ENCODE data around the gene CNDP2.
A peak's percentile ranks its signal among the peaks of the same experiment; 100 is the strongest.
"Not testable (repeated sequence)": the region's sequence is repeated elsewhere in the genome, so short reads cannot be mapped to it uniquely, and the experiment has no call there.

Gene CNDP2

GRCh38 chr18:74540652-74541421 is 44.7 kb downstream of the CNDP2 start:
- FAIRE-seq, result no peak

DNA sequence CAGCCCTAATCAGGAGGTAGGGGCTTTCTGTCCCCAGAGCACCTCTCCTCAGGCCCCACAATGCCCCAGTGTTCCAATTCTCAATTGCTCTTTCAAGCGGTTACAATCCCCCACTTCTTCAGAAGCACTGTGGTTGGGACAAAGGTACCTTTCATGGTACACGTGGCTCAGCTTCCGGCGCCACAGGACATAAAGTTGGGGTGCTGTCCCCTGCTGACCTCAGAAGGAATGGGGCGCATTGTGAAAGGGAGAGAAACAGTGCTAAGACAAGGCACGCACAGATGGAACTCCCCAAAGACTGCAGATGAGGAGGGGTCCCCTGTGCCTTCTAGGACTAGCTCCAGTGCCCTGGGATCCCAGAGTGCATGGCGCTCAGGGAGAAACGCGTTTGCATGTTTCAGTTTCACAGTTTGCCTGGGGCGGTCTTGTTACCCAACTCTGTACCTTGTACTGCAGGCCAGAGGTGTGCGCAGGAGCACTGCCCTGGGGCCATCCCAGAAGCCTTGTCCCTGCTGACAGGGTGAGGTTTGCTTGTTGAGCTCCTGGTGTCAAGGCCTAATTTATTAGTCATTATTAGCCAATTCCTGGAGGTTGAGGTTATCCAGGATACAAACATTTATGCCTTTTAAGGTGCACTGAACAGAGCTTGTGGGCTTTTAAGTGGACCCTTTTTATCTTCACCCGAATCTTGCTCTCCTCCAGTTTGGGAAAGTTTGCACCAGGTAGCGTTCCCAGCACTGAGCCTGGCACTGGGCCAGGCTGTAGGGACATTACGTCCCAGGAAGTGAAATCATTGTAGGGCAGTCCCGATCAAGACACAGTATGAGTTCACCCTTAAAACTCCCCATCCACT is 45.8 kb downstream of the CNDP2 start:
- FAIRE-seq, result no peak

DNA sequence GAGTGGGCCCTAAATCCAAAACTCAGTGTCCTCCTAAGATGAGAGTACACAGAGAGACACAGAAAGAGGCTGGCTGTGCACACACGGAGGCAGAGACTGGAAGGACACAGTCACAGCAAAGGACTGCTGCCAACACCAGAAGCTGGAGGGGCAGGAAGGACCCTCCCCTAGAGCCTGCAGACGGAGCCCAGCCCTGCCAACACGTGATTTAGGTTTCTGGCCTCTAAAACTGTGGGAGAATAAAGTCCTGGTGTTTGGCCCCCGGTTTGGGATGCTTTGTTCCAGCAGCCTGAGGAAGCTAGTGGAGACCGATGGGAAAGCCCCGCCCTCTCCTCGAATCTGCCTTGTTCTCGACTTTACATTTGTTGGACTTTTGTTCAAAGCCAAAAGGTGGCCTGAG is 48.7 kb downstream of the CNDP2 start:
- FAIRE-seq, result no peak

DNA sequence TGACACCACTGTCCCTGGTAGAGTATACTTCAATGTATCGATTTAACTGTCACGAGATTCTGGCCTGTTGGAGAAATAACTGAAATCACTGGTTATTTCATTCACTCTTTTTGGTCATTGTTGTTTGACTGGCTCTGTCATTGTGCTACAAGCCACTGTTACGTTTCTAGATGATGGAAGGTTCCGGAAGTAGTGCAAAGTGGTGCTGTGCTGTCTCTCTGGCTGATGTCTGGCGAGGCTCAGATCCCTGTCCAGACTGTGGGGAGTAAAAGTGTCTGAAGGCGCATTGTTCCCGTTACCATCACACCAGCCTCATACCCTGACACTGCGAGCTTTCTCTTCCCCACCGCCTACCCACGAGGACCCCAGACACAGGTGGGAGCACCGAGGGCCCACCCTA is 49.8 kb downstream of the CNDP2 start:
- no peak for FAIRE-seq

GRCh38 chr18:74546751-74547530 is 50.8 kb downstream of the CNDP2 start:
- no peak for FAIRE-seq

- no peak for FAIRE-seq
Measured at GRCh38 chr18:74547860-74548259, 51.7 kb downstream of the CNDP2 start.

DNA sequence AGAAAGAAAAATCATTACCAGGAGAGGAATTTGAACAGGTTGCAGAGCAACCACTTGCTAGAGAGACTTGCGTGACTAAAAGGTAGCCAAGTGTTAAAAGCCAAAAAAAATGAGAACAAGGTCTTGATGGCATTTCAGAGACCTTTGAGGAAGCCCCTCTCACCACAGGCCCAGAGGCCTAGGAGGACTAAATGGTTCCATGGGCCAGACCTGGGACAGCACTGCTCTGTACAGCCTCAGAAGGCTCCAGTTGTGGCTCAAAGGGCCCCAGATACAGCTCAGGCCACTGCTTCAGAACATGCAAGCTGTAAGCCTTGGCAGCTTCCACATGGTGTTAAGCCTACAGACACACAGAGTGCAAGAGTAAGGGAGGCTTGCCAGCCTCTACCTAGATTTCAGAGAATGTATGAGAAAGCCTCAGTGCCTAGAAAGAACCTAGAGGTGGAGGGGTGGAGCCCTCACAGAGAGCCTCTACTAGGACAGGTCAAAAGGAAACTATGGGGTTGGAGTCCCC is 53.5 kb downstream of the CNDP2 start:
- FAIRE-seq, result no peak

DNA sequence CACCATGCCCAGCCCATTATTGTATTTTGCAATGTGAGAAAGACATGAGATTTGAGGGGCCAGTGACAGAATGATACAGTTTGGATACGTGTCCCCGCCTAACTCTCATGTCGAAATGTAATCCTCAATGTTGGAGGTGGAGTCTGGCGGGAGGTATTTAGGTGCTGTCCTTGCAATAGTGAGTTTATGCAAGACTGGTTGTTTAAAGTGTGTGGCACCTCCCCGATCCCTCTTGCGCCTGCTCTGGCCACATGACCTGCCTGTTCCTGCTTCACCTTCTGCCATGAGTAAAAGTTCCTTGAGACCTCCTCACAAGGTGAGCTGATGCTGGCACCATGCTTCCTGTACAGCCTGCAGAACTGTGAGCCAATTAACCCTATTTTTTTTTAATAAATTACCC is 54.7 kb downstream of the CNDP2 start:
- no peak for FAIRE-seq

GRCh38 chr18:74551452-74551851 is 55.3 kb downstream of the CNDP2 start:
- no peak for FAIRE-seq

DNA sequence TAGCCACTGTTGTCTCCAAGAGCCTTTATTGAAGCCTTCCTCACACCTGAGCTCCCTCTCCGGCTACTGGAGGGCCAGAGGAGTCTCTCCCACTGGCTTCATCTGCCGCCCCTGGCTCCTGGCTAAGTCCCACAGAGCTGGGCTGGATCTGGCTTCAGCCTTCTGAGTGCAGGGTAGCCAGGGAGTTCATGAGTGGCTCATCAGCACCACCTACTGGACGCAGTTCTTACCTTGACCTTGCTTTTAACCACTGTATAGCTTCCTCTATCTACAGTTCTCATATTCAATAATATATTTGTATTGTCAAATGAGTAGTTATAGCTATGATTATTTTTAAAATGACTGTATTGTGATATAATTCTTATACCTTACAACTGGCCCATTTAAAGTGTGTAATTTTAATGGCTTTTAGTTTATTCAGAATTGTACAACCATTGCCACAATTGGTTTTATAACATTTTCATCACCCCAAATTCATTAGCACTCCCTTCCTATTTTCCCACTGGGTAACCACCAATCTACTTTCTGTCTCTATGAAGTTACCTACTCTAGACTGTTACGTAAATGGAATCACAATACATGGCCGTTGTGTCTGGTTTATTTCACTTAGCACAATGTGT is 55.9 kb downstream of the CNDP2 start:
- peak; percentile 91 for FAIRE-seq

DNA sequence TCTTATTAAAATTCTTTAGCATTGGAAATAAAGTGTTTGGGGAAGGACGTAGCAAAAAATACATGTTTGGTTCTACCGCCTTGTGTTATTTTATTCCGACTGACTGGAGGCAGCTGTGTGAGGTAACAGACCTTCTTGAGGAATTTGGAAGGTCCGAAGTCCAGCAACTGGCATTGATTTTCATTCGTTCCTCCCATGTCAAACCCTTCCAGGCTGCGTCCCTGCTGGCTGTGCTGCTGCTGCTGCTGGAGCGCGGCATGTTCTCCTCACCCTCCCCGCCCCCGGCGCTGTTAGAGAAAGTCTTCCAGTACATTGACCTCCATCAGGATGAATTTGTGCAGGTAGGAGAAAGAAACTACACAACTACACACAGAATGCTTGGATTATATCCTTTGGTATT is 60.0 kb downstream of the CNDP2 start:
- no peak for FAIRE-seq

DNA sequence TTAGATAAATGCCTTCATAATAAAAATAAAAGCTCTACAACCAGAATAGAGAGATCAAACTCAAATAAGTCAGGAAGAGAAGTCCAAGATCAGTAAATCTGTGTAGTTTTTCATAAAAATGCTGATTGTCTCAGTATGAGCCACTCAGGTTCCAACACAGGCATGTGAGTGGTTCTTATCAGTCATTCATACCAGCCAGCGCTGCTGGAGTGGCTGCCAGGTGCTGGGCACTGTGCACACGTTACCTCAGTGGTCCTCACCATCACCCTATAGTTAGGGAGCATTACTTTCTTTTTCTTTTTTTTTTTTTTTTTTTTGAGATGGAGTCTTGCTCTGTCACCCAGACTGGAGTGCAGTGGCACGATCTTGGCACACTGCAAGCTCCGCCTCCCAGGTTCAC is 61.9 kb downstream of the CNDP2 start:
- FAIRE-seq, result no peak

DNA sequence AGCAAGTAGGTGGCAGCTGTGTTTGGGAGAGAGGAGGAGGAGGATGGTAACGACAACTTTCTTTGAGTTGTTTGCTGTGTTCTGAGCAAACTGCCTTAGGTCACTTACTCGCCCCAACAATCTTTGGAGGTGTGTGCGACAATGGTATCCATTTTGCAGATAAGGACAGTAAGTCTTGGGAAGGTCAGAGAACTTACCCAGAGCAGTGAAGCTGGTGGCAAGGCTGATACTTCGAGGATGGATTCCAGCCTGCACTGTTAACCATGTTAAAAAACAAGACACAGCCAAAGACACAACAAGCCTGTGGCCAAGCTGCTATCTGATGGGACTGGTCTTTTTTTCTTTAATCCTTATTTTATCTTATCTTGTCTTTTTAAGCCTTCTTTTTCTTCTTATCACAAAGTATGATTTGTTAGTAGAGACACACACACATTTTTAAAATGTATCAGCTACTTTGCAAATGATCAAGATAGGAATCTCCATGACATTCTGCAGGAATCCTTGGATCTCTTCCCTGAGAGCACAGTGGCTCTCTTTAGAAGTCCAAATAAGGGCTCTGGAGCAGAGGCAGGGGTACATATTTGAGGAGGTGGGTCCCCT is 66.1 kb downstream of the CNDP2 start:
- no peak for FAIRE-seq

- no peak for FAIRE-seq
Measured at GRCh38 chr18:74562775-74563174, 66.6 kb downstream of the CNDP2 start.

DNA sequence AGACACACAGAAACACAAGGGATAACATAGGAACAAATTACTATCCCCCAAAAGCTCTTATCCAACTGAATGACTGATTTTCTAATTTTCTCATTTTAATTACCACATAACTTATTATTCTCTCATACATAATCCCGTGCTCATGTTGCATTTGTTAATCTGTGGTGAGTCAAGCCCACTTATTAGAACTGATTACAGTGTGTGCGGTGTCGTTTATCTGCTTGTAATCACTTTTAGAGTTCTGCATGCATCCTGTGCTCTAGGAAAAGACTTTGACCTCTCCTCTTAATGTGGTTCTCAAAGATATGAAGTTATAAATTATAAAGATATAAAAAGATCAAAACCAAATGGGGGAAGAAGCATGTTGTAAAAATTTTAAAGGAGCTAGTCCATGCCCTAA is 67.8 kb downstream of the CNDP2 start:
- FAIRE-seq, result no peak

DNA sequence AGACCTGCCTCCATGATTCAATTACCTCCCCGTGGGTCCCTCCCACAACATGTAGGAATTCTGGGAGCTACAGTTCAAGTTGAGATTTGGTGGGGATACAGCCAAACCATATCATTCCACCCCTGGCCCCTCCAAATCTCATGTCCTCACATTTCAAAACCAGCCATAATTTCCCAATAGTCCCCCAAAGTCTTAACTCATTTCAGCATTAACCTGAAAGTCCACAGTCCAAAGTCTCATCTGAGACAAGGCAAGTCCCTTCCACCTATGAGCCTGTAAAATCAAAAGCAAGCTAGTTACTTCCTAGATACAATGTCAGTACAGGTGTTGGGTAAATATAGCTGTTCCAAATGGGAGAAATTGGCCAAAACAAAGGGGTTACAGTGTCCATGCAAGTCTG is 69.0 kb downstream of the CNDP2 start:
- not testable (repeated sequence) for FAIRE-seq

- not testable (repeated sequence) for FAIRE-seq
Measured at GRCh38 chr18:74565993-74566392, 69.8 kb downstream of the CNDP2 start.

DNA sequence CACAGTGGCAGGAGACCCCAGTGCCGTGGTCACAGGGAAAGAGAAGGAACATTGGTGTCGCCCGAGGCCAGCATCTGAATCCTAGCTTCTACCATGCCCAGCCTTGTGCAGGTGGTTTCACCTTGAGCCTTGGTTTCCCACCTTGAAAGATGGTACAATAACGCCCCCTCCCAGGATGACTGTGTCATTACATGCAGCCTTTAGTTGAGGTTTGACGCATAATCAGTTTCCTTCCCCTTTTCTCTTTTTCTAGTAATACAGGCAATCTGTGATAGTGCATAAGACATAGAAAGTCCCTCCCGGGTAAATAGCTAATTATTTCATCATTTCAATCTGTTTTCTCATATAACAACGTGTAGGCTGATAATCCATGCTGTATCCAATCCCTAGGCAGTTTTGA is 71.7 kb downstream of the CNDP2 start:
- FAIRE-seq, result no peak

GRCh38 chr18:74569401-74569800 is 73.2 kb downstream of the CNDP2 start:
- no peak for FAIRE-seq

DNA sequence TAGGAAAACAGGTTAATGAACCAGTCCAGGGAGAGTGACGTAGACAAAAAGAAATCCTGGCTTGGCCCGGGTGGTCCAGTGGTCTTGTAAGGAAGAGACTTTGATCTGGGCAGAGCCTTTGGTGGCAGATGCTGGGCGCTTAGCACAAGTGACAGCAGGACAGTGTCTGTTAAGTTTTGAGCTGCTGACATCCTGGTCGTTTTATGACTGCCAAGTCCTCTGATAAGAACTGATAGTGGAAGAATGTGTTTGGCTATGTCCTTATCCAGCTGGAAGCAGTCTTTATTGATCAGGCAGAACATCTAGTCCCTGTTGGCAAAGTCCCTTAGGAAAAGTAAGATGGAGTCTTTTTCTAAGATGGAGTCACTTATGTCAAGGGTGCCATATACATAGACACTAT is 74.1 kb downstream of the CNDP2 start:
- no peak for FAIRE-seq

- no peak for FAIRE-seq
Measured at GRCh38 chr18:74571895-74572680, 75.9 kb downstream of the CNDP2 start.

- no peak for FAIRE-seq
Measured at GRCh38 chr18:74573053-74573452, 76.9 kb downstream of the CNDP2 start.

Data from G401.6 (cell line).